HEK293 (cell line): Measurements from ENCODE around the gene TIAM1.

Experiments used
- CTCF ChIA-PET: fragments of 350-600 bp; formaldehyde crosslinking; extraction: SDS; loops from one replicate; lab custom pipeline; 2021; ENCODE audit warnings: antibody characterized with exemption; lab: Yijun Ruan, JAX
- POLR2A ChIA-PET: fragments of 300-600 bp; formaldehyde crosslinking; extraction: SDS; loops from one replicate; lab custom pipeline; 2020; ENCODE audit warnings: antibody characterized with exemption, inconsistent platforms; lab: Yijun Ruan, JAX
- H3K27ac ChIP-seq: fragments of 200-500 bp; sonication (Bioruptor generic); 2 replicates; pipeline ENCODE4 v1.5.1; 2014; ENCODE audit warnings: low read depth, low read length, control low read depth, inconsistent platforms; ENCODE audit errors: extremely low read depth
- H3K36me3 ChIP-seq, 2 experiments: fragments of 200-500 bp in 1 of 2; sonication (Bioruptor generic) in 1 of 2; 1 replicate in 1 of 2; 2 replicates in 1 of 2; pipeline ENCODE4 v1.5.1; 2014 to 2017; ENCODE audit warnings: inconsistent platforms in 2 of 2, low read length in 2 of 2; ENCODE audit not compliant: control insufficient read depth in 2 of 2, insufficient read depth in 1 of 2
- H3K4me1 ChIP-seq: fragments of 200-500 bp; sonication (Bioruptor generic); 2 replicates; pipeline ENCODE4 v1.5.1; 2014; ENCODE audit warnings: mild to moderate bottlenecking, low read length, inconsistent platforms; ENCODE audit not compliant: control insufficient read depth, insufficient read depth
- H3K4me3 ChIP-seq: 2 replicates; pipeline ENCODE4 v1.5.1; 2011; ENCODE audit warnings: low read depth, mild to moderate bottlenecking, control low read depth, low read length, moderate library complexity
- H3K9me3 ChIP-seq: fragments of 200-500 bp; sonication (Bioruptor generic); 2 replicates; pipeline ENCODE4 v1.5.1; 2014; ENCODE audit warnings: low read depth, low read length, inconsistent platforms; ENCODE audit not compliant: control insufficient read depth, insufficient read depth
- EGR2 ChIP-seq: fragments of 450-650 bp; formaldehyde crosslinking; IDR thresholded peaks from 2 replicates; pipeline ENCODE4 v1.5.1; 2016; ENCODE audit warnings: low read depth, missing biosample characterization, missing genetic modification characterization
- IKZF3 ChIP-seq: fragments of 450-650 bp; IDR thresholded peaks from 2 replicates; pipeline ENCODE4 v1.5.0; 2018; ENCODE audit warnings: missing biosample characterization, mild to moderate bottlenecking, missing genetic modification characterization, moderate library complexity
- PRDM1 ChIP-seq: fragments of 450-650 bp; formaldehyde crosslinking; IDR thresholded peaks from 2 replicates; pipeline ENCODE4; 2016; ENCODE audit warnings: missing biosample characterization, missing genetic modification characterization
- PRDM10 ChIP-seq: fragments of 450-650 bp; formaldehyde crosslinking; IDR thresholded peaks from 2 replicates; pipeline ENCODE4 v1.5.1; 2016; ENCODE audit warnings: missing biosample characterization, missing genetic modification characterization
- SETDB1 ChIP-seq: IDR thresholded peaks from one replicate; pipeline ENCODE4 v1.6.1; 2017; ENCODE audit warnings: mild to moderate bottlenecking, low read length, moderate library complexity, mixed read lengths; ENCODE audit not compliant: insufficient read length
- SP2 ChIP-seq: fragments of 450-650 bp; formaldehyde crosslinking; IDR thresholded peaks from 2 replicates; pipeline ENCODE4 v1.5.1; 2016; ENCODE audit warnings: missing biosample characterization, missing genetic modification characterization
- WT1 ChIP-seq: fragments of 450-650 bp; formaldehyde crosslinking; IDR thresholded peaks from 2 replicates; pipeline ENCODE4 v1.5.1; 2016; ENCODE audit warnings: missing biosample characterization, missing genetic modification characterization
- ZBTB49 ChIP-seq: fragments of 450-650 bp; formaldehyde crosslinking; IDR thresholded peaks from 2 replicates; pipeline ENCODE4 v1.5.1; 2016; ENCODE audit warnings: missing biosample characterization, missing genetic modification characterization, low read depth
- ZFHX2 ChIP-seq: fragments of 450-650 bp; formaldehyde crosslinking; conservative IDR thresholded peaks from 2 replicates; pipeline ENCODE4 v1.5.1; 2016; ENCODE audit warnings: missing biosample characterization, missing genetic modification characterization
- ZNF19 ChIP-seq: fragments of 450-650 bp; formaldehyde crosslinking; IDR thresholded peaks from 2 replicates; pipeline ENCODE4; 2016; ENCODE audit warnings: missing biosample characterization, missing genetic modification characterization, low read depth
- ZNF335 ChIP-seq: fragments of 450-650 bp; formaldehyde crosslinking; conservative IDR thresholded peaks from 2 replicates; pipeline ENCODE4 v1.5.1; 2016; ENCODE audit warnings: missing biosample characterization, missing genetic modification characterization
- ZNF341 ChIP-seq: fragments of 450-650 bp; formaldehyde crosslinking; IDR thresholded peaks from 2 replicates; pipeline ENCODE4; 2016; ENCODE audit warnings: low read depth, missing biosample characterization, missing genetic modification characterization
- ZNF350 ChIP-seq: fragments of 450-650 bp; formaldehyde crosslinking; IDR thresholded peaks from 2 replicates; pipeline ENCODE4 v1.5.0; 2017; ENCODE audit warnings: missing biosample characterization, mild to moderate bottlenecking, missing genetic modification characterization
- ZNF423 ChIP-seq: fragments of 450-650 bp; formaldehyde crosslinking; IDR thresholded peaks from 2 replicates; pipeline ENCODE4 v1.5.1; 2016; ENCODE audit warnings: missing biosample characterization, missing genetic modification characterization
- ZNF488 ChIP-seq: fragments of 450-650 bp; formaldehyde crosslinking; IDR thresholded peaks from 2 replicates; pipeline ENCODE4 v1.5.1; 2016; ENCODE audit warnings: missing biosample characterization, missing genetic modification characterization
- ZNF501 ChIP-seq: fragments of 450-650 bp; formaldehyde crosslinking; IDR thresholded peaks from 2 replicates; pipeline ENCODE4 v1.5.1; 2016; ENCODE audit warnings: missing biosample characterization, missing genetic modification characterization
- ZNF544 ChIP-seq: fragments of 450-650 bp; formaldehyde crosslinking; IDR thresholded peaks from 2 replicates; pipeline ENCODE4 v1.5.0; 2017; ENCODE audit warnings: missing biosample characterization, missing genetic modification characterization
- ZNF549 ChIP-seq: fragments of 450-650 bp; IDR thresholded peaks from 2 replicates; pipeline ENCODE4 v1.5.1; 2018; ENCODE audit warnings: missing biosample characterization, missing genetic modification characterization, mild to moderate bottlenecking, inconsistent platforms, moderate library complexity
- ZNF560 ChIP-seq: fragments of 450-650 bp; formaldehyde crosslinking; IDR thresholded peaks from 2 replicates; pipeline ENCODE4 v1.5.1; 2017; ENCODE audit warnings: missing biosample characterization, missing genetic modification characterization, borderline replicate concordance
- ZNF596 ChIP-seq: fragments of 450-650 bp; IDR thresholded peaks from 2 replicates; pipeline ENCODE4 v1.5.0; 2018; ENCODE audit warnings: missing biosample characterization, mild to moderate bottlenecking, missing genetic modification characterization, moderate library complexity
- ZNF660 ChIP-seq: fragments of 450-650 bp; IDR thresholded peaks from 2 replicates; pipeline ENCODE4 v1.5.1; 2018; ENCODE audit warnings: missing biosample characterization, mild to moderate bottlenecking, missing genetic modification characterization
- ZNF677 ChIP-seq: fragments of 450-650 bp; IDR thresholded peaks from 2 replicates; pipeline ENCODE4 v1.5.0; 2018; ENCODE audit warnings: missing biosample characterization, mild to moderate bottlenecking, missing genetic modification characterization, moderate library complexity
- ZSCAN30 ChIP-seq: fragments of 450-650 bp; IDR thresholded peaks from 2 replicates; pipeline ENCODE4 v1.5.1; 2018; ENCODE audit warnings: missing biosample characterization, mild to moderate bottlenecking, missing genetic modification characterization, moderate library complexity
- TF ChIP-seq, protein P1 (sequence below): fragments of 450-650 bp; formaldehyde crosslinking; IDR thresholded peaks from 2 replicates; pipeline ENCODE4 v1.5.1; 2017; ENCODE audit warnings: missing biosample characterization, mild to moderate bottlenecking, missing genetic modification characterization, moderate library complexity
- TF ChIP-seq, protein P2 (sequence below): fragments of 450-650 bp; formaldehyde crosslinking; IDR thresholded peaks from 2 replicates; pipeline ENCODE4 v1.5.1; 2017; ENCODE audit warnings: missing biosample characterization, missing genetic modification characterization
- TF ChIP-seq, protein P3 (sequence below): fragments of 450-650 bp; formaldehyde crosslinking; IDR thresholded peaks from 2 replicates; pipeline ENCODE4 v1.5.1; 2016; ENCODE audit warnings: missing biosample characterization, missing genetic modification characterization

TIAM1 gene

DNA sequence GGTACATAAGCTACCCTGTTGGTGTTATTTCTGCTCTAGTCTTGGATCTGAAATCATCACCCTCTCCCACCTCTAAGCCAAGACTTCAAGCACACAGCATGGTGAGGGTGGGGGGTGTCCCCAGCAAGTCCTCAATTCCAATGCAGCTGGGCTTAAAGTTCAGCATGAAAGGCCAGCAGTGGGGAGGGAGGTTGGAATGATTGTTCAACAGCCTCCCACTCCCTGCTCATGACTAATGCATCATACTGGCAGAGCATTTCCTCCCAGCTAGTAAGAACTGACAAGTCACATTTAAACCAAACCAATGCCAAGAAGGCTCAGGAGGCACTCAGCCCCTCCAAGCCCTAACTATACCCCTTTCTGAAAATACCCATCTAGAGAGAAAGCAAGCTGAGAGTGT lies 50.1 kb downstream of the TIAM1 start:
- ChIA-PET CTCF (no interaction called here), POLR2A (interaction anchor here (1.0 kb wide), 1 partner anchor 43 kb away, joined by 3 read pairs; no protein-coding TSS in a partner anchor)
- no peak overlapping the region for H3K4me3 ChIP-seq
- H3K9me3 ChIP-seq = no peaks in the 10 kb centered on the region
- H3K27ac ChIP-seq = no peak overlapping the region
- 0 out of 2 replicates have a peak, but pooled peaks cover 8% of the 10 kb centered on the region for H3K4me1 ChIP-seq
- H3K36me3 ChIP-seq = no peaks in the 10 kb centered on the region
- TF ChIP-seq ZNF350 (tag by site-specific recombination) (no peak), WT1 (tag by site-specific recombination) (peak; percentile 68), ZNF341 (tag by site-specific recombination) (peak; percentile 70), ZNF596 (no peak), ZNF488 (no peak), ZNF19 (no peak), PRDM10 (tag by site-specific recombination) (no peak), ZNF501 (tag by site-specific recombination) (no peak), ZNF544 (tag by site-specific recombination) (no peak), ZBTB49 (no peak), ZNF423 (no peak), PRDM1 (no peak), SP2 (no peak), ZNF677 (tag by site-specific recombination) (no peak), ZFHX2 (tag by site-specific recombination) (peak; percentile 58), ZNF335 (tag by site-specific recombination) (no peak), EGR2 (tag by site-specific recombination) (peak; percentile 54; the same call in 1 of the 2 replicates), IKZF3 (tag by site-specific recombination) (no peak), ZNF660 (tag by site-specific recombination) (no peak), SETDB1 (no peak), ZNF560 (tag by site-specific recombination) (no peak), ZSCAN30 (tag by site-specific recombination) (no peak), ZNF549 (tag by site-specific recombination) (no peak)
- TF ChIP-seq, protein P1, sequence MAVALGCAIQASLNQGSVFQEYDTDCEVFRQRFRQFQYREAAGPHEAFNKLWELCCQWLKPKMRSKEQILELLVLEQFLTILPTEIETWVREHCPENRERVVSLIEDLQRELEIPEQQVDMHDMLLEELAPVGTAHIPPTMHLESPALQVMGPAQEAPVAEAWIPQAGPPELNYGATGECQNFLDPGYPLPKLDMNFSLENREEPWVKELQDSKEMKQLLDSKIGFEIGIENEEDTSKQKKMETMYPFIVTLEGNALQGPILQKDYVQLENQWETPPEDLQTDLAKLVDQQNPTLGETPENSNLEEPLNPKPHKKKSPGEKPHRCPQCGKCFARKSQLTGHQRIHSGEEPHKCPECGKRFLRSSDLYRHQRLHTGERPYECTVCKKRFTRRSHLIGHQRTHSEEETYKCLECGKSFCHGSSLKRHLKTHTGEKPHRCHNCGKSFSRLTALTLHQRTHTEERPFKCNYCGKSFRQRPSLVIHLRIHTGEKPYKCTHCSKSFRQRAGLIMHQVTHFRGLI (tag by site-specific recombination) = no peak
- TF ChIP-seq, protein P2, sequence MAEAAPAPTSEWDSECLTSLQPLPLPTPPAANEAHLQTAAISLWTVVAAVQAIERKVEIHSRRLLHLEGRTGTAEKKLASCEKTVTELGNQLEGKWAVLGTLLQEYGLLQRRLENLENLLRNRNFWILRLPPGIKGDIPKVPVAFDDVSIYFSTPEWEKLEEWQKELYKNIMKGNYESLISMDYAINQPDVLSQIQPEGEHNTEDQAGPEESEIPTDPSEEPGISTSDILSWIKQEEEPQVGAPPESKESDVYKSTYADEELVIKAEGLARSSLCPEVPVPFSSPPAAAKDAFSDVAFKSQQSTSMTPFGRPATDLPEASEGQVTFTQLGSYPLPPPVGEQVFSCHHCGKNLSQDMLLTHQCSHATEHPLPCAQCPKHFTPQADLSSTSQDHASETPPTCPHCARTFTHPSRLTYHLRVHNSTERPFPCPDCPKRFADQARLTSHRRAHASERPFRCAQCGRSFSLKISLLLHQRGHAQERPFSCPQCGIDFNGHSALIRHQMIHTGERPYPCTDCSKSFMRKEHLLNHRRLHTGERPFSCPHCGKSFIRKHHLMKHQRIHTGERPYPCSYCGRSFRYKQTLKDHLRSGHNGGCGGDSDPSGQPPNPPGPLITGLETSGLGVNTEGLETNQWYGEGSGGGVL (tag by site-specific recombination) = no peak
- TF ChIP-seq, protein P3, sequence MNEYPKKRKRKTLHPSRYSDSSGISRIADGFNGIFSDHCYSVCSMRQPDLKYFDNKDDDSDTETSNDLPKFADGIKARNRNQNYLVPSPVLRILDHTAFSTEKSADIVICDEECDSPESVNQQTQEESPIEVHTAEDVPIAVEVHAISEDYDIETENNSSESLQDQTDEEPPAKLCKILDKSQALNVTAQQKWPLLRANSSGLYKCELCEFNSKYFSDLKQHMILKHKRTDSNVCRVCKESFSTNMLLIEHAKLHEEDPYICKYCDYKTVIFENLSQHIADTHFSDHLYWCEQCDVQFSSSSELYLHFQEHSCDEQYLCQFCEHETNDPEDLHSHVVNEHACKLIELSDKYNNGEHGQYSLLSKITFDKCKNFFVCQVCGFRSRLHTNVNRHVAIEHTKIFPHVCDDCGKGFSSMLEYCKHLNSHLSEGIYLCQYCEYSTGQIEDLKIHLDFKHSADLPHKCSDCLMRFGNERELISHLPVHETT (tag by site-specific recombination) = no peak
